ENCODE results near the gene DUSP1.

DNA sequence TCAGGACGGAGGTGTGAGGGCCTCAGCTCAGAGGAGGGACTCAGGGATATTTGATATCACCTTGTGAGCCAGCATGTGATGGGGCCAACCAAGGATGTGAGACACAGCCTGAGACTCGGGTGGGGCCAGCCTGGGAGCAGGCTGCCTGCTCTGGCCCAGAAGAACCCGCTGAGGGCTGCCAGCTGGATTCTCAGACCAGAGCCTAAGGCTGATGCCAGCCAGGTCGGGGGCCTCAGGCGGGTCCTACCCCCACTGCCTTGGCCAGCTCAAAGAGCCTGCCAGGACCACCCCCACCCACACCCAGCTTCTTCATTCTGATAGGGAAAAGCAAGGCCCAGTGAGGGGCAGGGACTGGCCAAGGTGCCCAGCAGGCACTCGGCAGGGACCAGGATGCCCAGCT is 20.3 kb upstream of the DUSP1 start:
- TF ChIP-seq, protein P1, sequence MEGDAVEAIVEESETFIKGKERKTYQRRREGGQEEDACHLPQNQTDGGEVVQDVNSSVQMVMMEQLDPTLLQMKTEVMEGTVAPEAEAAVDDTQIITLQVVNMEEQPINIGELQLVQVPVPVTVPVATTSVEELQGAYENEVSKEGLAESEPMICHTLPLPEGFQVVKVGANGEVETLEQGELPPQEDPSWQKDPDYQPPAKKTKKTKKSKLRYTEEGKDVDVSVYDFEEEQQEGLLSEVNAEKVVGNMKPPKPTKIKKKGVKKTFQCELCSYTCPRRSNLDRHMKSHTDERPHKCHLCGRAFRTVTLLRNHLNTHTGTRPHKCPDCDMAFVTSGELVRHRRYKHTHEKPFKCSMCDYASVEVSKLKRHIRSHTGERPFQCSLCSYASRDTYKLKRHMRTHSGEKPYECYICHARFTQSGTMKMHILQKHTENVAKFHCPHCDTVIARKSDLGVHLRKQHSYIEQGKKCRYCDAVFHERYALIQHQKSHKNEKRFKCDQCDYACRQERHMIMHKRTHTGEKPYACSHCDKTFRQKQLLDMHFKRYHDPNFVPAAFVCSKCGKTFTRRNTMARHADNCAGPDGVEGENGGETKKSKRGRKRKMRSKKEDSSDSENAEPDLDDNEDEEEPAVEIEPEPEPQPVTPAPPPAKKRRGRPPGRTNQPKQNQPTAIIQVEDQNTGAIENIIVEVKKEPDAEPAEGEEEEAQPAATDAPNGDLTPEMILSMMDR (IDR thresholded peaks at IDR 0.05; ENCODE audit: poor library complexity, severe bottlenecking), result no peak
- no peak for TF ChIP-seq EZH2 (IDR thresholded peaks at IDR 0.05; ENCODE audit: borderline replicate concordance, insufficient read depth, low read length, poor library complexity, severe bottlenecking)
- TF ChIP-seq EP300 (conservative IDR thresholded peaks at IDR 0.05; ENCODE audit: poor library complexity, severe bottlenecking), result no peak

All from neural cell (in vitro differentiated cells).